CD4-positive, alpha-beta T cell (primary cell): ENCODE data around the gene PARD3B. TPM values are rescaled to one million over a fixed set of nuclear protein-coding genes. Genes with fewer than 3 reads are reported as not detected.

ENCODE experiments used
- ATAC-seq: fragments of 200-7000 bp; cut with Tn5 transposase; one replicate; pipeline ENCODE4 v1.10.0; 2022; ENCODE audit warnings: mild to moderate bottlenecking; ENCODE audit not compliant: poor library complexity
- CTCF ChIA-PET: fragments of 350-600 bp; sonication (Branson Sonifier 250); formaldehyde crosslinking; loops from one replicate; lab custom pipeline; 2021; ENCODE audit warnings: antibody characterized with exemption, inconsistent platforms; lab: Charles Lee
- POLR2A ChIA-PET: fragments of 350-600 bp; sonication (Branson Sonifier 250); formaldehyde crosslinking; loops from one replicate; lab custom pipeline; 2021; ENCODE audit warnings: antibody characterized with exemption, inconsistent platforms; lab: Charles Lee
- DNase-seq, 14 experiments: peaks; one replicate each; pipeline ENCODE4 v3.0.0-alpha.2; 2013 to 2020; ENCODE audit warnings: mixed read lengths in 2 of 14
- H3K27ac ChIP-seq, 2 donors: one replicate each; pipeline versions ENCODE4 v1.5.1 to v1.7.0; 2013; ENCODE audit warnings: low read length in 2 of 2, low read depth in 1 of 2, mild to moderate bottlenecking in 1 of 2
- H3K27me3 ChIP-seq, 2 experiments: 1 replicate in 1 of 2; 2 replicates in 1 of 2; pipeline versions ENCODE4 v1.6.1 to v1.7.0; 2013; ENCODE audit warnings: low read length in 2 of 2, control low read depth in 1 of 2, mild to moderate bottlenecking in 1 of 2, moderate library complexity in 1 of 2; ENCODE audit not compliant: insufficient read depth in 2 of 2, control insufficient read depth in 1 of 2
- H3K36me3 ChIP-seq: one replicate; pipeline ENCODE4 v1.6.1; 2013; ENCODE audit warnings: low read length, control low read depth; ENCODE audit not compliant: insufficient read depth
- H3K4me1 ChIP-seq: one replicate; pipeline ENCODE4 v1.6.1; 2013; ENCODE audit warnings: low read length, control low read depth; ENCODE audit not compliant: insufficient read depth
- H3K4me3 ChIP-seq: one replicate; pipeline ENCODE4 v1.5.1; 2013; ENCODE audit warnings: mild to moderate bottlenecking, low read length, moderate library complexity
- H3K9me3 ChIP-seq, 2 experiments: 1 replicate in 1 of 2; 2 replicates in 1 of 2; pipeline versions ENCODE4 v1.6.1 to v1.7.0; 2013; ENCODE audit warnings: low read length in 2 of 2, mild to moderate bottlenecking in 2 of 2, control low read depth in 1 of 2, moderate library complexity in 1 of 2; ENCODE audit not compliant: control insufficient read depth in 1 of 2, insufficient read depth in 1 of 2
- H3K27ac Mint-ChIP-seq: one replicate; pipeline ENCODE4 v1.8.0; 2020; ENCODE audit warnings: mixed read lengths
- H3K27me3 Mint-ChIP-seq: one replicate; pipeline ENCODE4 v1.8.0; 2021; ENCODE audit warnings: mixed read lengths
- H3K36me3 Mint-ChIP-seq: one replicate; pipeline ENCODE4 v1.8.0; 2021; ENCODE audit warnings: low read depth, mixed read lengths
- H3K4me1 Mint-ChIP-seq: one replicate; pipeline ENCODE4 v1.8.0; 2021; ENCODE audit warnings: low read depth, mixed read lengths
- H3K4me3 Mint-ChIP-seq: one replicate; pipeline ENCODE4 v1.8.0; 2020; ENCODE audit warnings: mild to moderate bottlenecking, mixed read lengths
- H3K9me3 Mint-ChIP-seq: one replicate; pipeline ENCODE4 v1.8.0; 2020; ENCODE audit warnings: mixed read lengths
- intact Hi-C, 2 experiments: fragments of 100-400 bp; cut with DNase I in 1 of 2; cut with micrococcal nuclease in 1 of 2; formaldehyde crosslinking; loops; one replicate each; pipeline versions ENCODE4 v1.15.1 to v1.9.0; 2023 to 2025; cut with DNase I, micrococcal nuclease
- total RNA-seq, 174 experiments: library from RNA in 2 of 174; stranded (reverse) in 2 of 174; gene quantifications; one replicate each; pipeline ENCODE4 v1.2.3 and lab custom pipeline; 2021 to 2026
- TF ChIP-seq, protein P1 (sequence below): fragments of 200-600 bp; IDR thresholded peaks from one replicate; pipeline ENCODE4 v1.8.0; 2022; ENCODE audit warnings: antibody characterized with exemption, mild to moderate bottlenecking

Gene PARD3B
- total RNA-seq, 2 experiments from 2014 or later, result 0.87 to 1.9 TPM

DNA sequence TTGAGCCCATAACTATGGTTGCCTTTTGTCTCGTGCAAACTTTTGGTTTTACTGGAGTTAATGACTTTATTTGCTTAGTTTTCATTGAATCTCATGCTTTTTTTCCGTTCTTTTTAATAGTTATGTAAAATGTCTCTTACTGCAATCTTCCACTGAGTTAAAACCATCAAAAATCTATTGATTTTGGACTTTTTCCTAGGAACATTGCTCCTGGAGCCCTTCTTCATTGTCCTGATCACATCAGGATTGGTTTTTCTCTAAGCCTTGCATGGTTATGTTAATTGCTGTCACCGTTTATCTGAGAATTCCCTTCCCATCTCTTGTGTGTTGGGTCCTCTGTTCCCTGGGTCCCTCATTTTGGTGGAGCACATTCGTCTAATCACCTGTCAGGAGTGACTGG is 125.5 kb downstream of the PARD3B start:
- TF ChIP-seq, protein P1, sequence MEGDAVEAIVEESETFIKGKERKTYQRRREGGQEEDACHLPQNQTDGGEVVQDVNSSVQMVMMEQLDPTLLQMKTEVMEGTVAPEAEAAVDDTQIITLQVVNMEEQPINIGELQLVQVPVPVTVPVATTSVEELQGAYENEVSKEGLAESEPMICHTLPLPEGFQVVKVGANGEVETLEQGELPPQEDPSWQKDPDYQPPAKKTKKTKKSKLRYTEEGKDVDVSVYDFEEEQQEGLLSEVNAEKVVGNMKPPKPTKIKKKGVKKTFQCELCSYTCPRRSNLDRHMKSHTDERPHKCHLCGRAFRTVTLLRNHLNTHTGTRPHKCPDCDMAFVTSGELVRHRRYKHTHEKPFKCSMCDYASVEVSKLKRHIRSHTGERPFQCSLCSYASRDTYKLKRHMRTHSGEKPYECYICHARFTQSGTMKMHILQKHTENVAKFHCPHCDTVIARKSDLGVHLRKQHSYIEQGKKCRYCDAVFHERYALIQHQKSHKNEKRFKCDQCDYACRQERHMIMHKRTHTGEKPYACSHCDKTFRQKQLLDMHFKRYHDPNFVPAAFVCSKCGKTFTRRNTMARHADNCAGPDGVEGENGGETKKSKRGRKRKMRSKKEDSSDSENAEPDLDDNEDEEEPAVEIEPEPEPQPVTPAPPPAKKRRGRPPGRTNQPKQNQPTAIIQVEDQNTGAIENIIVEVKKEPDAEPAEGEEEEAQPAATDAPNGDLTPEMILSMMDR, result no peak
- POLR2A ChIA-PET, result interaction anchor here (0.9 kb wide), 1 partner anchor 17 kb away, joined by 3 read pairs; no protein-coding TSS in a partner anchor
- no peaks in the 10 kb centered on the region for H3K9me3 ChIP-seq
- H3K27me3 Mint-ChIP-seq, result peaks cover 5% of the 10 kb centered on the region
- no peak overlapping the region for H3K27ac ChIP-seq
- H3K4me1 Mint-ChIP-seq, result no peaks in the 10 kb centered on the region
- H3K36me3 Mint-ChIP-seq, result no peaks in the 10 kb centered on the region
- no peak for DNase-seq
- no peaks in the 10 kb centered on the region for H3K4me1 ChIP-seq
- no peak overlapping the region for H3K27ac Mint-ChIP-seq
- CTCF ChIA-PET, result no interaction called here
- ATAC-seq, result no peak
- no peak overlapping the region for H3K4me3 Mint-ChIP-seq
- H3K27me3 ChIP-seq, result no peaks in the 10 kb centered on the region
- H3K9me3 Mint-ChIP-seq, result no peaks in the 10 kb centered on the region
- intact Hi-C loops, result no loop called here
- H3K4me3 ChIP-seq, result no peak overlapping the region
- no peaks in the 10 kb centered on the region for H3K36me3 ChIP-seq

DNA sequence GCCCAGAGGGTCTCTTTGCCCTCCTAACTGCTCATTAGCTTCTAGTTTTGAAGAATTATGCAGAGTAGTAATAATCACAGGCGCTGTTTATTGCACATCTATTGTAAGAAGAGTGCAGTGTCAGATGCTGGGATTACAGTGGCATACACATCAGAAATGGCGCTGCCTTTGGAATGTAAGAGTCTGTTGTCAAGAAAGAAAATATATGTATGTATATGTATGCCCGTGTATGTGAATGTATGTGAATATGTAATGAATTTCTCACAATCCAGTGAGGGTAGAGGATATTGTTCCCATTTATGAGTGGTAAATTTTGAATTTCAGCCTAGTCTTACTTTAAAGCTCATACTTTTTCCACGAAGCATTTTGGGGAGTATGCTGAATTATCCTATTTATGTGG is 127.5 kb downstream of the PARD3B start:
- TF ChIP-seq, protein P1, result no peak

DNA sequence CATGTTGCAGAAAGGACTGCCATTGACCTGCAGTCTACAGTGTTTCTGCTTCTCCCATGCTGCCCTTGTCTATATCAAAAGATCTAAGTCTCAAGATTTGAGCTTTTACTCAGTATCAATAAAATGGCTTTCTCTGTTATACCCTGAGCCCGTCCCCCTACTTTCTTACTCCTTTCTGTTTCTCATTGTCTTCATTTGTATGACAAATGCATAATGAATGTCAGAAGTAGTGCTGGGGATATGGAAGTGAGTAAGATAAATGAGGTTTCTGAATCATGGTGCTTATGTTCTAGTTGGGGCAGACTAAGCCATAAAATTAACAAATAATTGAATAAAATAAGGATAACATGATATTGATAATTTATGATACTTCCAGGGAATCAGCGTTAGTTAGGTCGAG is 128.6 kb downstream of the PARD3B start:
- no peak overlapping the region for H3K4me3 ChIP-seq
- Mint-ChIP-seq H3K4me1 (no peaks in the 10 kb centered on the region), H3K27ac (no peak overlapping the region), H3K27me3 (peaks cover 5% of the 10 kb centered on the region), H3K4me3 (no peak overlapping the region), H3K36me3 (no peaks in the 10 kb centered on the region), H3K9me3 (no peaks in the 10 kb centered on the region)
- ChIA-PET POLR2A (no interaction called here), CTCF (no interaction called here)
- H3K36me3 ChIP-seq, result no peaks in the 10 kb centered on the region
- no peaks in the 10 kb centered on the region for H3K9me3 ChIP-seq
- ATAC-seq (no peak), DNase-seq (no peak)
- no peaks in the 10 kb centered on the region for H3K27me3 ChIP-seq
- no peak overlapping the region for H3K27ac ChIP-seq
- intact Hi-C loops, result no loop called here
- no peaks in the 10 kb centered on the region for H3K4me1 ChIP-seq
- TF ChIP-seq, protein P1, result no peak

More for the DNA sequence above, 127.5 kb downstream of the PARD3B start:
- no peak overlapping the region for H3K27ac ChIP-seq
- no peaks in the 10 kb centered on the region for H3K36me3 Mint-ChIP-seq
- H3K36me3 ChIP-seq, result no peaks in the 10 kb centered on the region
- intact Hi-C loops, result no loop called here
- no peaks in the 10 kb centered on the region for H3K9me3 ChIP-seq
- no peaks in the 10 kb centered on the region for H3K4me1 ChIP-seq
- no peaks in the 10 kb centered on the region for H3K9me3 Mint-ChIP-seq
- no peak for ATAC-seq
- no peak for DNase-seq
- no peaks in the 10 kb centered on the region for H3K4me1 Mint-ChIP-seq
- POLR2A ChIA-PET, result no interaction called here
- H3K27me3 ChIP-seq, result no peaks in the 10 kb centered on the region
- CTCF ChIA-PET, result no interaction called here
- H3K27ac Mint-ChIP-seq, result no peak overlapping the region
- no peak overlapping the region for H3K4me3 Mint-ChIP-seq
- peaks cover 5% of the 10 kb centered on the region for H3K27me3 Mint-ChIP-seq
- no peak overlapping the region for H3K4me3 ChIP-seq
